ENCODE data around the gene PRKG1. TPM values are rescaled to one million over a fixed set of nuclear protein-coding genes. Genes with fewer than 3 reads are reported as not detected.
"Not testable (repeated sequence)": the region's sequence is repeated elsewhere in the genome, so short reads cannot be mapped to it uniquely, and the experiment has no call there.

The PRKG1 gene
- total RNA-seq, 1 donor from 2014 or later, result 4.6 TPM

DNA sequence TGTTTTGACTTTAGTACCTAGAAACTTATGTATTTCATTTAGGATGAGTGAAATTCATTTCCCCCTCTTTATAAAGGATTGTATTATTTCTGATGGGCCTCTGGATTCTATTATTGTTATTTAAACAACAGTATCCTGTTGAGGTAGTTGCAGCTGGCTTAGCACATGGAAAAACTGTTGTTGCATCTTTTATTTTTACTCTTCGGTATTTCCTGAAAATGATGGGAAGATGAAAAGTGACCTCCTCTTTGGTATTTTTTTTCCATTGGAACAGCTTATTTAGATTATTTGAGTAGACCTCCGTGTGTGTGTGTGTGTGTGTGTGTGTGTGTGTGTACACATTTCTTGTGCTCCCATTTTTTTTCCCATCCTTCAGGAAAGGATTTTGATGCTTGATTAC lies 129.8 kb downstream of the PRKG1 start:
- Mint-ChIP-seq H3K36me3 (ENCODE audit: insufficient read depth) (no peaks in the 10 kb centered on the region), H3K27ac (no peak overlapping the region), H3K4me3 (ENCODE audit: low read depth) (no peak overlapping the region), H3K9me3 (ENCODE audit: low read depth) (no peaks in the 10 kb centered on the region), H3K4me1 (ENCODE audit: low read depth) (no peaks in the 10 kb centered on the region), H3K27me3 (no peaks in the 10 kb centered on the region)
- no peak for TF ChIP-seq CTCF (IDR thresholded peaks at IDR 0.05; ENCODE audit: unreplicated experiment)
- no peak for DNase-seq (ENCODE audit: low spot score, unreplicated experiment)

DNA sequence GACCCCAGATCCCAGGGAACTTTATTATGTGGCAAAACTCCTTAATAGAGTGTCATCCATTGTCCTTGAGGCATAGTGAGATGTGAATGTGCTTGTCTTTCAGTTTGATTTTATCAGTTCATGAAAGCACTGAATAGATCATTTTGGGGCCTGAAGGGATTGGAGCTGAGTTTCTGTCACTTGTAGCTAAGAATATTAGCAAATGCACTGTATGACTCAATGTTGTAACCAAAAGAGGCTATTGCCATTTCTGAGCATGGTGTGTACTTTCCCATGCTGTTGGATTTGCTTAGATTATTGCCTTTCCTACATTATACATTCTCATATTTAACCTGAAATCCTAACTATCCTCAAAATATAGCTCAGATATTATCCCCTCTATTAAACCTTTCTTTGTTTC lies 130.4 kb downstream of the PRKG1 start:
- H3K4me3 Mint-ChIP-seq (ENCODE audit: low read depth), result no peak overlapping the region
- no peak for TF ChIP-seq CTCF (IDR thresholded peaks at IDR 0.05; ENCODE audit: unreplicated experiment)
- H3K27ac Mint-ChIP-seq, result no peak overlapping the region

DNA sequence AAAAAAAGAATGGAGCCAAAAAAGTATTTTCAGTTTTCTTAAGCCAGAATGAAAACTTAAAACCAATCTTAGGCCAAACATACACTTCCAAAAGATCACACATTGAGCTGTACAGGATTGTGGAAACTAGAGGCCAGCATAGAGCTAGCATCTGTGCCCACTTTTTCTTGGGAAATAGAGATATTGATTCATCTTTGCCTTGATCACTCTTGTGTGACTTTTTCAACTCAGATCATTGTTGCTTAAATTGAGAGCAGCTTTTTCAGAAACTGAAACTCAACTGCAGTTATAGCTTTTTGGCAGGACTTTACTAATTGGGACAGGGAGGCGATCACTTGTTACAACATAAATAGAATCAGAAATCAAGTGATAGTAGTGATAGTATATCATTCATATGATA lies 132.2 kb downstream of the PRKG1 start:
- H3K27me3 Mint-ChIP-seq, result no peaks in the 10 kb centered on the region
- H3K36me3 Mint-ChIP-seq (ENCODE audit: insufficient read depth), result no peaks in the 10 kb centered on the region
- no peaks in the 10 kb centered on the region for H3K4me1 Mint-ChIP-seq (ENCODE audit: low read depth)
- no peaks in the 10 kb centered on the region for H3K9me3 Mint-ChIP-seq (ENCODE audit: low read depth)
- DNase-seq (ENCODE audit: low spot score, unreplicated experiment), result no peak
- no peak for TF ChIP-seq CTCF (IDR thresholded peaks at IDR 0.05; ENCODE audit: unreplicated experiment)
- H3K4me3 Mint-ChIP-seq (ENCODE audit: low read depth), result no peak overlapping the region
- H3K27ac Mint-ChIP-seq, result no peak overlapping the region

More for the DNA sequence above, 130.4 kb downstream of the PRKG1 start:
- Mint-ChIP-seq H3K27me3 (no peaks in the 10 kb centered on the region), H3K9me3 (ENCODE audit: low read depth) (no peaks in the 10 kb centered on the region), H3K4me1 (ENCODE audit: low read depth) (no peaks in the 10 kb centered on the region), H3K36me3 (ENCODE audit: insufficient read depth) (no peaks in the 10 kb centered on the region)
- DNase-seq (ENCODE audit: low spot score, unreplicated experiment), result no peak

GRCh38 chr10:51212937-51213336 lies 138.7 kb downstream of the PRKG1 start:
- not testable (repeated sequence) for H3K36me3 Mint-ChIP-seq (ENCODE audit: insufficient read depth); H3K4me3 Mint-ChIP-seq (ENCODE audit: low read depth); H3K27me3 Mint-ChIP-seq; H3K27ac Mint-ChIP-seq; DNase-seq (ENCODE audit: low spot score, unreplicated experiment); H3K9me3 Mint-ChIP-seq (ENCODE audit: low read depth); H3K4me1 Mint-ChIP-seq (ENCODE audit: low read depth)

- no peaks in the 10 kb centered on the region for H3K4me1 Mint-ChIP-seq (ENCODE audit: low read depth)
- H3K4me3 Mint-ChIP-seq (ENCODE audit: low read depth), result no peak overlapping the region
- no peak overlapping the region for H3K27ac Mint-ChIP-seq
These were observed 140.2 kb downstream of the PRKG1 start for GRCh38 chr10:51214207-51215196.

More at GRCh38 chr10:51214207-51215196, 140.2 kb downstream of the PRKG1 start:
- TF ChIP-seq CTCF (IDR thresholded peaks at IDR 0.05; ENCODE audit: unreplicated experiment), result no peak
- DNase-seq (ENCODE audit: low spot score, unreplicated experiment), result no peak
- Mint-ChIP-seq H3K9me3 (ENCODE audit: low read depth) (no peaks in the 10 kb centered on the region), H3K36me3 (ENCODE audit: insufficient read depth) (no peaks in the 10 kb centered on the region), H3K27me3 (no peaks in the 10 kb centered on the region)

Data from progenitor cell of endocrine pancreas (in vitro differentiated cells).